Large intestine (tissue), 3 donors: ENCODE results near the gene LYL1. TPM values are rescaled to one million over a fixed set of nuclear protein-coding genes. Genes with fewer than 3 reads are reported as not detected.

Source experiments
- DNase-seq, 2 donors: peaks; one replicate each; pipeline versions ENCODE4 v3.0.0 to v3.0.0-alpha.2; 2013
- H3K27ac ChIP-seq: one replicate; pipeline ENCODE4 v1.5.1; 2013; ENCODE audit warnings: low read length
- H3K27me3 ChIP-seq: 2 replicates; pipeline ENCODE4 v1.6.1; 2013; ENCODE audit warnings: low read length; ENCODE audit not compliant: control insufficient read depth, insufficient read depth
- H3K36me3 ChIP-seq: 2 replicates; pipeline ENCODE4 v1.6.1; 2013; ENCODE audit warnings: low read length; ENCODE audit not compliant: control insufficient read depth, insufficient read depth
- H3K4me1 ChIP-seq: one replicate; pipeline ENCODE4 v1.6.1; 2013; ENCODE audit warnings: low read length; ENCODE audit not compliant: control insufficient read depth, insufficient read depth
- H3K4me3 ChIP-seq: one replicate; pipeline ENCODE4 v1.5.1; 2013; ENCODE audit warnings: low read length
- H3K9me3 ChIP-seq: one replicate; pipeline ENCODE4 v1.6.1; 2013; ENCODE audit warnings: mild to moderate bottlenecking, low read depth, low read length, moderate library complexity; ENCODE audit not compliant: control insufficient read depth
- WGBS: methylation state at CpG from one replicate; pipeline ENCODE4 v1.1.5; 2013; ENCODE audit warnings: low lambda C conversion rate; ENCODE audit not compliant: insufficient coverage; 5-methylcytosine and 5-hydroxymethylcytosine counted together
- polyA plus RNA-seq: library from polyadenylated mRNA; unstranded; fragments of 120-200 nt; gene quantifications from one replicate; pipeline ENCODE4 v1.2.1, GENCODE V29; 2013

The LYL1 gene
- polyA plus RNA-seq, 1 donor, result 3.7 TPM

DNA sequence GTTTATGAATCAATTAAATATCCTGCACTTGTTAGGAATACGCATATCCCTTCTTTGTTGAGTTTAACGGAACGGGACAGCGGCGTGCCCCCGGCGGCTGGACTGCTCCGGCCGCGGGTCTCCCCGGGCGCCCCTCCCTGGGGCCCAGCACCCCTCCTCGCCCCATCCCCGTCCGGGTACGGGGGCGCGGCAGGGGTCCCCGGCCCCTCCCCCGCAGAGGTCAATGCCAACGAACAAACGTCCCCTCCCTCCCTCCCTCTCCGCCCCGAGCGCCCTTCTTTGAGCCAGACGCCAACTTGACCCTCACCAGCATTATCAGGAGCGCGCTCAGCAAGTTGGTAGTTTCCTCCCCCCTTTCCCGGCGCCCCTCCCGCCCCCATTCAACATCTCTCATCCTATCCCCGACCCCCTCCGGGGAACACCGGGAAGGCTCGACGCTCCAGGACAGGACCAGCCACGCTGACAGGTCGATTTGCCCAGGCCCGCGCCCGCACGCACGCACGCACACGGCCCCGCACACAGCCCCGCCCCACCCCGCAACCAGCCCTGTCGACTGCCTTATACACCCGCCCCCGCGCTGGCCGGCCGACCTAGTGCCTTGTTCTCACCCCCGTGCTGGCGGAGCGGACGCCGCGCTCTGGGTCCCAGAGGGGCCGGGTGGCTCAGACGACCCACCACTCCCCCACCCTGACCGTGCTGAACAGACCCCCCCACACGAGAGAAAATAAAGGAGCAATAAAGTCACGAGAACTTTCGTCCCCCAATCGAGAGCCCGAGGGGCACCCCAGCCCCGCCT is 5.0 kb downstream of the LYL1 start:
- DNase-seq, result no peak
- H3K4me1 ChIP-seq, result peaks cover 38% of the 10 kb centered on the region
- H3K4me3 ChIP-seq, result no peak overlapping the region

DNA sequence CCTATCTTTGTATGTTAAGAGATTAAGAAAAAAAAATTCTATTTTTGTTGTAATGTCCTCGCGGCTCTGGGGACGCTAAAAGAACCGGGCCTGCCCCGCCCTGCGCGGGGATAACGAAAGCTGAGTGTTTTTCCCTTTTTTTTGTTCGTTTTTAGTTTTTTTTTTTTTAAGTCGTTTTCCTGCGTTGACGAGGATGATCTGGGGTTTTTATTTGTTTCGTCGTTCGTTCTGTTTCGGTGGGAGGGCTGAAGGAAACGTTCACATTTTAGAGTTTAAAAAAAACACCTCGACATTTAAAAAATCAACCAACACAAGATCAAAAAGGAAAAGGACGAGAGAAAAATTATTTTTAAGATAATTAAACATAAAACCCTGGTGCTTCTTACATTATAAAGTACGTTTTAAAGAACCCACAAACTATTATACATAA is 5.6 kb downstream of the LYL1 start:
- Histone ChIP-seq H3K9me3 (peaks cover 18% of the 10 kb centered on the region), H3K36me3 (peaks cover 4% of the 10 kb centered on the region), H3K27me3 (peaks cover 86% of the 10 kb centered on the region), H3K4me1 (peaks cover 33% of the 10 kb centered on the region), H3K27ac (no peak overlapping the region), H3K4me3 (no peak overlapping the region)
- DNase-seq, result no peak
- 16% methylated on average over 17 of the region's 20 CpGs for WGBS

More for the DNA sequence above, 5.0 kb downstream of the LYL1 start:
- Histone ChIP-seq H3K27me3 (peaks cover 86% of the 10 kb centered on the region), H3K36me3 (peaks cover 4% of the 10 kb centered on the region), H3K27ac (no peak overlapping the region), H3K9me3 (peaks cover 18% of the 10 kb centered on the region)
- 0% methylated on average over 1 of the region's 69 CpGs for WGBS

DNA sequence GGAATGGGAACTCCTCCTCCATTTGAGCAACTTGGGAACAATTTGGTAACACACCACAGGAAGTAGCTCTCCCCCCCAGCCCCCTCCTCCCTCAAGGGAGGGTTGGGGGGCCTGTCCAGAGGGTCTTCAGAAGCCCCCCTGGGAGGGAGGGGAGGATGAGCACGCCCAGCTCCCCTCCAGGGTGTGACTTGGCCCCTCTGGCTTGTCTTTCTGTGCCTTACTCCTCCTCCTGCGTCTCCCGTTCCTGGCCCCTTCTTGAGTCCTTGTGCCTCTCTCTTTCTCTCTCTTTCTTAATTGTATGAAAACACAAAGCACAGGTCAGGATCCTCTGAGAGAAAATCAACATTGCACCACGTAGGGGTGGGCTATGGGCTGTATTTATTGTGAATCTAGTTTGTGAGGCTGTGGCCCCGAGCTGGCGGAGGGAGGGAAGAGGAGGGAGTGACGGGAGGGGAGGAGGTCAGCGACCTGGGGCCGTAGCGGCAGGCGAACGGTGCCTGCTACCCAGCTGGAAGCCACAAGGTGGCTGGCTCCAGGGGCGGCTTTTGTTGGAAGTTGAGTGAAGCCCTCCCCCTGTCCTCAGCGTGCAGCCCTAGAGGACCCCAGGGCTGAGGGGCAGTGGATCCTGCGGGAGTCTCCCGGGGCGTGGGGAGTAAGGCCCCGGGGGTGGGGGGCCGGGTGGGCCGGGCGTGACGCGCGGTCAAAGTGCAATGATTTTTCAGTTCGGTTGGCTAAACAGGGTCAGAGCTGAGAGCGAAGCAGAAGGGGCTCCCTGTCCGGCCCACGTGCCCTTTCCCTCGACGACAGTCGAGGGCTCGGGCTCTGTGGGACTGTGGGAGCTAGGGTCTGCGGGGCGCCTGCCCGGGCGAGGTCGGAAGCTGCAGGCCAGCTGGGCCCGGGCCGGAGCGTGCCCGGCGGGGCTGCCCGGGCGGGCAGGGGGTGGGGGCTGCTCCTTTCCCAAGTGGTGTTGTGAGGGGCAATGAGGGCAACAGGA is 6.4 kb downstream of the LYL1 start:
- no peak overlapping the region for H3K27ac ChIP-seq
- DNase-seq, result peak in 1 of 2 donors; percentile 42
- WGBS, result no CpG with 5 or more reads among the region's 44 CpGs
- peaks cover 4% of the 10 kb centered on the region for H3K36me3 ChIP-seq
- no peak overlapping the region for H3K4me3 ChIP-seq
- peaks cover 18% of the 10 kb centered on the region for H3K9me3 ChIP-seq
- peaks cover 86% of the 10 kb centered on the region for H3K27me3 ChIP-seq
- H3K4me1 ChIP-seq, result peaks cover 39% of the 10 kb centered on the region

DNA sequence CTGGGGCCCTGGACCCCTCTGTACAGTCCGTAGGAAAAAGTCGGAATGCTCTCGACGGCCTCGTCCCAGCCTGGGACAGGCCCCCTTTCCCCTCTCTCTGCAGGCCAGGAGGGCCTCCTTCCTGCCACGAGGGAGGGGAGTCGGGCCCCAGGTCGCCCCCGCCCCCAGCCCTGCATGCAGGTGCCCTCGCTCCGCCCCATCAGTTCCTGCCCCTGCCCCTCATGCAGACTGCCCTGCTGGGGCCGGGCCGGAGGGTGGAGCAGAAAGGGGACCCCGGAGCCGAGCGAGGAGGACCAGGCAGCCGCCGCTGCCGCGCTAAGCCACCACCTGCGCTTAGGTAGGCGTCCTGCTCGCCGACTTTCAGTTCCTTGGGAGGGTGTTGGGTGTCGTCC is 7.3 kb downstream of the LYL1 start:
- peaks cover 39% of the 10 kb centered on the region for H3K4me1 ChIP-seq
- peaks cover 4% of the 10 kb centered on the region for H3K36me3 ChIP-seq
- H3K27me3 ChIP-seq, result peaks cover 81% of the 10 kb centered on the region
- WGBS, result no CpG with 5 or more reads among the region's 25 CpGs
- H3K4me3 ChIP-seq, result no peak overlapping the region
- no peak overlapping the region for H3K27ac ChIP-seq
- peaks cover 18% of the 10 kb centered on the region for H3K9me3 ChIP-seq
- no peak for DNase-seq

DNA sequence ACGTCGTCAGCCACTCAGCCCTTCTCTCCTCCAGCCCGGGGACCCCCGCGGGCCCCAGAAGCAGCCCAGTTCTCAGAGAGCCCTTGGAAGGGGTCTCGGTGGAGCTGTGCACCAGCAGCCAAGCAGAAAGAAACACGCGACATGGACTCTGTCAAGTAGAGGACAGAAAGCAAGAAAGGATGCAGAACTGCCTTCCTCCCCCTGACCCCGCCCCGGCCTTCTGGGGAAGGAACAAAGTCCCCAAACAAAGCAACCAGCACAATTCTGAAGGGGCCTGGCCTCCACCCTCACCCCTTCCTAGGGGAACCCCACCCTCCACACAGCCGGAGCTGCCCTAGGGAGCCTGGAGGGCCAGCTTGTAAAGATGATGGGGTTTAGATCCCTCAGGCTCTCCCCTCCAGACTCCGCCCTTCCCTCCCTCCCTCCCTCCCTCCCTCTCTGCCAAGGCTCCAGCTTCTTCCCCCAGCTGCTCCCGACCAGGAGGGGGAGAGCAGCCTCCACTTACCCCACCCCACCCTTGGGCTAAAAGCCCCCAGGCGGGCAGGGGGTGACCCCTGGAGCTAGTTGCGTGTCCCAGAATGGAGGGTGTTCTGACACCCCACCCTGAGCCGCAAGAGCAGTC is 7.8 kb downstream of the LYL1 start:
- Histone ChIP-seq H3K36me3 (peaks cover 4% of the 10 kb centered on the region), H3K27me3 (peaks cover 76% of the 10 kb centered on the region), H3K27ac (no peak overlapping the region), H3K4me3 (no peak overlapping the region), H3K4me1 (peaks cover 39% of the 10 kb centered on the region), H3K9me3 (peaks cover 18% of the 10 kb centered on the region)
- DNase-seq, result no peak
- no CpG with 5 or more reads among the region's 16 CpGs for WGBS

DNA sequence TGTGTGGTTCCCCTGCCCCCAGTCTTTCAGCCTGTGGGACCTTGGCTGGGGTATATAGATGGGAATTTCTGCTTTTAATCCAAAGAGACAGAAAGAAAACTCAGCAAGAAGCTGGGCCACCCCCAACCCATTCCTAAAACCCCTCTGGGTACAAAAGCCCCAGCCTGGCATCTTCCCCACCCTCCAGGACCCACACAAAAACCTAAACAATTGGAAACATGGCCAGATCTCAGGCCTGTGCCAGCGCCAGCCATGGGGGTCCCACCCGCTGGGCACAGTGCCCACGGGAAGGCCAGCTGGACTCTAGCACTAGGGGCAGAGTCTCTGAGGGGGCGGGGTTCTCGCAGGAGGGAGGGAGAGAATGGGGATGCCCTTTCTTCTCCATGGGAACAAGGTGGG is 8.6 kb downstream of the LYL1 start:
- Histone ChIP-seq H3K4me1 (peaks cover 35% of the 10 kb centered on the region), H3K9me3 (peaks cover 14% of the 10 kb centered on the region), H3K27me3 (peaks cover 69% of the 10 kb centered on the region), H3K4me3 (no peak overlapping the region), H3K27ac (no peak overlapping the region), H3K36me3 (peaks cover 4% of the 10 kb centered on the region)
- DNase-seq, result peak in 1 of 2 donors; percentile 38
- WGBS, result no CpG with 5 or more reads among the region's 5 CpGs

DNA sequence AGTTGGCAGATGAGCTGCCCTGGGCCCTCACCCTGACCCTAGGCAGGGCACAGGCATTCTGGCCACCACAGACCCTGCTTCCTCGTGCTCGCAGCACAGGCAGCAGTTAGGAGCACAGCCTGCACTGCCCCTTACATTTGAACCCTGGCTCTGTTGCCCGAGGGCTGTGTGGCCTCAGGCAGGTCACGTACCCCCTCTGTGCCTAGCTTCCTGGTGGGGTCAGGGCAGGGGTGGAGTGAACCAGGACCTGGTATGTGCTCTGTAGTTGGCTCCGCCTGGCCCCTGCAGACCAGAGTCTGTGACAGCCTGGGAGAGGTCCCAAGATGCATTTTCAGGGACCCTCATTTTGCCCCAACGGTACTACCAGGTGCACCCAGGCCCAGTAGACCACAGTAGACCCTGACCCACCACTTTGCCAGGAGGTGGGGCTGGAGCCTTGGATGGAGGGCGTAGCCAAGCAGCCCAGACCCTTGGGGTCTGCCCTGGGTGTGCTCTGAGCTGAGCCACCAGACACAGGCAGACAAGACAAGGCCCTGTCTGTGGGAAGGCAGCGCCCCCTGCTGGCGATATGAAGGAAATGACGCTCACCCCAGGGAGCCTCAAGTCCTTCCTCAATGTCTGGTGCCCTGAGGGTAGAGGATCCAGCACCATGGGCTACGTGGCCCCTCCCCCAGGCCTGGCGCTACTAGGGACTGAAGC is 9.1 kb downstream of the LYL1 start:
- peaks cover 64% of the 10 kb centered on the region for H3K27me3 ChIP-seq
- H3K36me3 ChIP-seq, result peaks cover 4% of the 10 kb centered on the region
- H3K4me3 ChIP-seq, result no peak overlapping the region
- peaks cover 30% of the 10 kb centered on the region for H3K4me1 ChIP-seq
- no CpG with 5 or more reads among the region's 12 CpGs for WGBS
- DNase-seq, result peak; percentile 70 to 84
- H3K9me3 ChIP-seq, result peaks cover 9% of the 10 kb centered on the region
- no peak overlapping the region for H3K27ac ChIP-seq

DNA sequence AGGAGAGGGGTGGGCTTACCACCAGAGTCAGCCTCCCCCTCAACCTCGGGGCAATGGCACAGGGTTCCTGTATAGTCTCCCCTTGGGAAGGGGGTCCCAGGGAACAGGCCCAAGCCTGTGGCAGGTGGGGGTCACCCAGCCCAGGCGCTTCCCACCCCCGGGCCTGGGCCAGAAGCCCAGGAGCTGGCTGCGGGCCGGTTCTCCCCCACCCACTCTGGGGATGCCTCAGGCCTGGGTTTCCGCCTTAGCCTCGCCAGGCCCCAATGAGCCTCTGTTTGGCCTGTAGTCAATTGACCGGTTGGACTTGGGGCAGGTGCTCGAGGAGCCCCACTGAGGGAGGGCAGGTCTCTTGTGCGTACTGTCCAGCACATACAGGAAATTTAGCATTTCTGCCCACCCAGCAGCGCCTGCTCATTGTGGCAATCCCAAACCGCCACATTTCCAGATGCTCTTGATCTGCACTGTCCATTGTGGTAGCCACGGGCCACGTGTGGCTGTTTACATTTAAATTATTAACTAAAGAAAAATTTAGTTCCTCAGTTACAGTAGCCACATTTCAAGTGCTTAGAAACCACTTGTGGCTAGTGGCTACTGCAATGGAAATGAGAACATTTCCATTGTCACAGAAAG is 9.9 kb downstream of the LYL1 start:
- Histone ChIP-seq H3K27me3 (peaks cover 58% of the 10 kb centered on the region), H3K4me3 (no peak overlapping the region), H3K27ac (peak overlapping the region; percentile 44), H3K36me3 (peaks cover 4% of the 10 kb centered on the region), H3K4me1 (peaks cover 27% of the 10 kb centered on the region), H3K9me3 (peaks cover 9% of the 10 kb centered on the region)
- no CpG with 5 or more reads among the region's 14 CpGs for WGBS
- no peak for DNase-seq

DNA sequence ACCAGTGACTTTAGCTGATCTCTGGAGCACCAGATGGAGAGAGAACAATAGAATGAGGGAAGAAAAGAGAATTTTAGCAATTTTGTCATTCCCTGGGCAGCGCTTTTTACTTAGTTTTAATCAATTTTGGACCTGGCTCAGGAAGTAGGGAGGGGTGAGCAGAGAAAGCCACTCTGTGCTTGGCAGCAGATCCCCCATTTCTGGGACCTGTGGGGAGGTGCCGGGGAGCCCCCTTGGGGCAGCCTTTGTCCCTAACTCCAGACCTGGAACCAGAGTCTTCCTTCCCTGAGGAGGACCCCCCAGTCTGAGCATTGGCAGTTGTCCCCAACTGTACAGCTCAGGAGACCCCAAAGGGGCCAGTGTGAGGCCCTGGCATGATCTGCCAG is 10.5 kb downstream of the LYL1 start:
- H3K36me3 ChIP-seq, result peaks cover 4% of the 10 kb centered on the region
- peaks cover 9% of the 10 kb centered on the region for H3K9me3 ChIP-seq
- no CpG with 5 or more reads among the region's 2 CpGs for WGBS
- H3K4me1 ChIP-seq, result peaks cover 25% of the 10 kb centered on the region
- no peak for DNase-seq
- no peak overlapping the region for H3K4me3 ChIP-seq
- H3K27ac ChIP-seq, result peak overlapping the region; percentile 44
- H3K27me3 ChIP-seq, result peaks cover 57% of the 10 kb centered on the region
